Endometrial microvascular endothelial cells (primary cell): ENCODE data around the gene PHF2. TPM values are rescaled to one million over a fixed set of nuclear protein-coding genes. Genes with fewer than 3 reads are reported as not detected.
"Not testable (repeated sequence)": the region's sequence is repeated elsewhere in the genome, so short reads cannot be mapped to it uniquely, and the experiment has no call there.

Source experiments
- in situ Hi-C: cut with HindIII; loops from 2 replicates; pipeline ENCODE4 v1.10.0; 2017; ENCODE audit warnings: low sequenced_read_pairs, low pct_unique_long_range_greater_than_20kb; ENCODE audit errors: inconsistent ontology term
- total RNA-seq: library from RNA; depleted of rRNA; stranded (reverse); fragments of >200 nt; gene quantifications from one replicate; pipeline ENCODE4 v1.2.3, GENCODE V29; 2015; ENCODE audit errors: inconsistent ontology term

The PHF2 gene
- total RNA-seq, 1 donor from 2014 or later: 10.5 TPM

DNA sequence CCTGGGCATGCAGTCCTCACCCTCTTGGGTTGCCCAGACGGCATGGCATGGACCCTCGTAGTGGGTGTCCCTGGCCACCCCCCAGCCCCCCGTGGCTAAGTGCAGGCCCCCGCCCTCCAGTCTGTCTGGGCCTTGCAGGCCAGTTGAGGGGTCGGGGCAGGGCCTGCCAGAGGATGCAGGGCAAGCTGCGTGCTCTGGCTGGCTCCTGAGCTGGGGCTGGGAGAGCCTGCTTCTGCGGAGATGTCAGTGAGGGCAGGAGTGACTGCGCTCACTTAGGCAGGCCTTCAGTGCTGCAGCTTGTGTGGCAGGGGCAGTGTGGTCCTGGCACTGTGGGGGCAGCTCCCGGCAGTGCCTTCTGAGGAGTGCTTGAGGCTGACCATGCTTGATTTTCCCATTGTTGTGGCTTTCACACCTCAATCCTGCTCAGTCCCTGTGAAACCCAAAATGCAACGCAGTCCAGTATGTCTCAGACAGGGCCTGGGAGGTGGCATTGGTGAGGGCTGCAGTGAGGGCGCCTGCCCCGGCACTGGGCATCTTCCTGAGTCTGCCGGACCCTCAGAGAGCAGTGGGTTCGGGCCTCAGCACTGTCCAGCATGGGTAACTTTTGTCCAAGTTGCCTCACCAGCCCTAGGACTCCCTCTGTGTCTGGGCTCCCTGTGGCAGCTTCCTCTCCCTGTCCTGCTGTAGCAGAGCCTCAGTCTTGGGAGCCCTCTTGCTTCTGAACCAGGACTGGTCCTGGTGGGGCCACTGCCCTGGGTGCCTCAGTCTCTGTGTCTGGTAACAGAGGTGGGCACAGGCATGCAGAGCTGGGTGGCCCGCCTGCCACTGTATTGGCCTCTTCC is 93.0 kb downstream of the PHF2 start:
- in situ Hi-C loops: no loop called here

DNA sequence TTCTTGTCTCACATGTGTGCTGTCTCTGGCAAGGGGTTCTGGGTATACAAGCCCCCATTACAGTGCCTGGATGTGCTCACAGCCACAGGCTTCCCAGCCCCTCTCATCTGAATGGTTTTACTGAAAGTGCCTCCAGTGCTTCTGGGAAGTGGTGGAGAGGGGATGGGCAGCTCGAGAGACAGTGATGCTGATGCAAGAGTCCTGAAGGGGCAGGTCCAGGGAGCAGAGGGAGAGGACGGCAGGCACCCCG is 93.5 kb downstream of the PHF2 start:
- in situ Hi-C loops: no loop called here

DNA sequence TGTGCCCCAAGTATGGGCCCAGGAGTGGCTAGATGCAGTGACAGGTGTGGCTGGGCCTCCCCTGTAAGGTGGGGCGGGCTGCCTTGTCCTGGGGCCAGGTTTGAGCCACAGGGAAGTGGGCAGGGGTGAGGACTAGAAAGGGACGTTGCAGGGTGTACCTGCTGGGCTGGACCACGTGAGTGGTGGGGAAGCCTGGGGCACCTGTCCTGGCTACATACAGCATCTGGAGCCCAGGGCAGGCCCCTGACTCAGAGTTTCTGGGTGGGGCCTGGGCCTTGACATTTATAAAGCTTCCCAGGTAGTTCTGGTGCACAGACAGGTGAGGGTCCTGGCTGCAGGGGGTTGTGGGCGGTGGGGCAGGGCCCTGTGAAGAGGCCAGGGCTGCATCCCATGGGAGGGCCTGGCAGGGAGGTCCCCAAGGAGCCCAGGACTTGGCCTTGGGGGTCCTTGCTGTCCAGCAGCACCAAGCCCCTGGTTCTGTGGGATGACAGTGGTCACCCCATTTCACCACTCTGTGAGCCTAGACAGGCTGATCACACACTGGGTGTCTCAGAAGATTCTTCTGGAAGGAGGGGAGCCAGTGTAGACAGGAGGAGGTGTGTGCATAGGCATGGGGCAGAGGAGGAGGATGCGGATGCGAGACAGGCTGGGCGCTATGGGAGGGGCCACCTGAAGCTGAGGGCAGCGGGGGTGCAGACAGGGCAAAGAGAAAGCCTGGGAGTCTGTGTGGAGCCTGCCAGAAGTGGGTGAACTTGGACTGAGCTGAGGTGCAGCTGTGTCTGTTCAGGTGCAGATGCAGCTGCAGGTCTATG is 94.0 kb downstream of the PHF2 start:
- in situ Hi-C loops: no loop called here

DNA sequence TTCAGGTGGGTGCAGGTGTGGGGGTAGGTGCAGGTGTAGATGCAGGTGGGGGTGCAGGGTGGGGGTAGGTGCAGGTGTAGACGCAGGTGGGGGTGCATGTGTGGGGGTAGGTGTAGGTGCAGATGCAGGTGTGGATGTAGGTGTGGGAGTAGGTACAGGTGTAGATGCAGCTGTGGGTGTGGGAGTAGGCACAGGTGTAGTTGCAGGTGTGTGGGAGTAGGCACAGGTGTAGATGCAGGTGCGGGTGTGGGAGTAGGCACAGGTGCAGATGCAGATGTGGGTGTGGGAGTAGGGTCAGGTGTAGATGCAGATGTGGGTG is 94.6 kb downstream of the PHF2 start:
- in situ Hi-C loops: no loop called here

DNA sequence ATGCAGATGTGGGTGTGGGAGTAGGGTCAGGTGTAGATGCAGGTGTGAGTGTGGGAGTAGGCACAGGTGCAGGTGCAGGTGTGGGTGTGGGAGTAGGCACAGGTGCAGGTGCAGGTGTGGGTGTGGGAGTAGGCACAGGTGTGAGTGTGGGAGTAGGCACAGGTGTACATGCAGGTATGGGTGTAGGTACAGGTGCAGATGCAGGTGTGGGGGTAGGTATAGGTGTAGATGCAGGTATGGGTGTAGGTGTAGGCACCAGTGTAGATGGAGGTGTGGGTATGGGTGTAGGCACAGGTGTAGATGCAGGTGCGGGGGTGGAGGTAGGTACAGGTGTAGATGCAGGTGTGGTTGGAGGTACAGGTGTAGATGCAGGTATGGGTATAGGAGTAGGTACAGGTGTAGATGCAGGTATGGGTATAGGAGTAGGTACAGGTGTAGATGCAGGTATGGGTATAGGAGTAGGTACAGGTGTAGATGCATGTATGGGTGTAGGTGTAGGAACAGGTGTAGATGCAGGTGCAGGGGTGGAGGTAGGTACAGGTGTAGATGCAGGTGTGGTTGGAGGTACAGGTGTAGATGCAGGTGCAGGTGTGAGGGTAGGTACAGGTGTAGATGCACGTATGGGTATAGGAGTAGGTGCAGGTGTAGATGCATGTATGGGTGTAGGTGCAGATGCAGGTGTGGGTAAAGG is 96.1 kb downstream of the PHF2 start:
- in situ Hi-C loops: not testable (repeated sequence)

DNA sequence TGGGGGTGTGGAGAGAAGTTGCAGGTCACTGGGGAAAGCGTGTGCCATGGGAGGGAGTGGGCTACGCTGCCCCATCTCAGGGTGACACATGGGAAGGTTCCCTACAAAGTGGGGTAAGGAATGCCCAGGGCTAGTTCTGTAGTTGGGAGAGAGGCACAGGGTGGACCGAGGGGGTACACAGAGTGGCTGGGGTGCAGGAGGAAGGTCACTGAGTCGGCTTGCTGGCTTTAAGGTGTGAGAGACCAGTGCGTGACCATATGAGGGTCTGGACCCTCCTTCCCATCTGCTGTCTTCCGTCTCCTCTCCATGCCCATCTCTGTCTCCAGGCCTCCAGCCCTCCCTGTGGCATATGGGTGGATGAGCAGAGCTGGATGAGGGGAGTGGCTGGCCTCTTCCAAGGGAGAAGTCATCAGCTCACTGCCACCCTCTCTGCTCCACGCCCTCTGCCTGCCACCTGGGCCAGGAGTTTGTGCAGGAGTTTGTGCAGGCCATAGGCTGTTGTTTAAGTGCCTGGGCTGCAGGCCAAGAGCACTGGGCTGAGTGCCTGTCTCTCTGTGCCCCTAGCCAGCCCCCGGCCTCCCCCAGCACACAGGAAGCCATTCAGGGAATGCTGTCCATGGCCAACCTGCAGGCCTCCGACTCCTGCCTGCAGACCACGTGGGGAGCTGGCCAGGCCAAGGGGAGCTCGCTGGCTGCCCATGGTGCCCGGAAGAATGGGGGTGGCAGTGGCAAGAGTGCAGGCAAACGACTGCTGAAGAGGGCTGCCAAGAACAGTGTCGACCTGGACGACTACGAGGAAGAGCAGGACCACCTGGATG is 96.8 kb downstream of the PHF2 start:
- in situ Hi-C loops: no loop called here

DNA sequence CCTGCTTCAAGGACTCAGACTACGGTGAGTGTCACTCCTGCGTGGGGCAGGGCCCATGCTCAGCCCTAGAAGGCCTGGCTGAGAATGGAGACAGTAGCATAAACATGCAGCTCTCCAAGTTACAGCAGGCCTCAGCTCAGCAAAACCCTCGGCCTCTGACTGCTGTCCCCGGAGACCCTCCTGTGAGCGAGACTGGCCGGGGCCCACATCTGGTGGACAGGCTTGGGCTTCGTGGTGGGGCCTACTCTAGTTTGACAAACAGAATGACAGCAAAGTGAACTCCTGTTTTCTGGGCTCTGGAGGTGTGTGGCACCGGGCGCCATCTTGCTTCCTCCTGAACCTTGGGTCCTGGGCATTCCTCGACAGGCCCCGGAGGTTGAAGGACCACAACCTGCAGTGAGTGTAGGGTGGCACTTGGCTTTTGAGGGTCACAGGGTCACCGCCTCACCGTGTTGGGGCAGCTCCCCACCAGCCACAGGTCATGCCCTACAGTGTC is 97.5 kb downstream of the PHF2 start:
- in situ Hi-C loops: no loop called here

DNA sequence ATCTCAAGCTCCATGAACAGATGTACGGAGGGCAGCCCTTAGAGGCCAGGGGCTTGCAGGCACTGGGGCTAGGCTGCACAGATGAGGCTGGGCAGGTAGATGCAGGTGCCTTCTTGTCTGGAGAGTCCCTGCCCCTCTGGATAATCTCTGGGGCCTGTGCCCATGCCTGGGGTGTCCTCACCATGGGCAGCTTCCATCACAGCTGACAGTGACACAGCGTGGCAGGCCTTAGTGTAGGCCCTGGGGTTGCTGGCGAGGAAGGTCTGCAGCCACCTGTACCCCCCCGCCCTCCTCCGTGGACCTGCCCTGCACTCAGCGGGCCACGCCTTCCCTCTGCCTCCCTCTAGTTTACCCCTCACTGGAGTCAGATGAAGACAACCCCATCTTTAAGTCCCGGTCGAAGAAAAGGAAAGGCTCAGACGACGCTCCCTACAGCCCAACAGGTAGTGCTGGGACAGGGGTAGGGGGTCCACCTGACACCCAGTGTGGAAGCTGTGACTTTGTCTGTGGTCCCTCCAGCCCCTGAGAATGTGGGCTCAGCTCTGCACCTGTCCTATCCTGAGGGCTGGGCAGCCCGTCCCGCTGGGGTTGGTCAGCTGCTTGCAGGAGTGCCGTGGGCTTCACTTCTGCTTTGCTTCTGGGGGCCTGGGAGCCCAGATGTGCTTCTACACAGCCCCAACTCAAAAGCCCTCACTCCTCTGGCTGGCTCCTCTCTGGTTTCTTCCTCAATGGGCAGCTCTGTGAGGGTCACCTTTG is 98.4 kb downstream of the PHF2 start:
- in situ Hi-C loops: no loop called here

DNA sequence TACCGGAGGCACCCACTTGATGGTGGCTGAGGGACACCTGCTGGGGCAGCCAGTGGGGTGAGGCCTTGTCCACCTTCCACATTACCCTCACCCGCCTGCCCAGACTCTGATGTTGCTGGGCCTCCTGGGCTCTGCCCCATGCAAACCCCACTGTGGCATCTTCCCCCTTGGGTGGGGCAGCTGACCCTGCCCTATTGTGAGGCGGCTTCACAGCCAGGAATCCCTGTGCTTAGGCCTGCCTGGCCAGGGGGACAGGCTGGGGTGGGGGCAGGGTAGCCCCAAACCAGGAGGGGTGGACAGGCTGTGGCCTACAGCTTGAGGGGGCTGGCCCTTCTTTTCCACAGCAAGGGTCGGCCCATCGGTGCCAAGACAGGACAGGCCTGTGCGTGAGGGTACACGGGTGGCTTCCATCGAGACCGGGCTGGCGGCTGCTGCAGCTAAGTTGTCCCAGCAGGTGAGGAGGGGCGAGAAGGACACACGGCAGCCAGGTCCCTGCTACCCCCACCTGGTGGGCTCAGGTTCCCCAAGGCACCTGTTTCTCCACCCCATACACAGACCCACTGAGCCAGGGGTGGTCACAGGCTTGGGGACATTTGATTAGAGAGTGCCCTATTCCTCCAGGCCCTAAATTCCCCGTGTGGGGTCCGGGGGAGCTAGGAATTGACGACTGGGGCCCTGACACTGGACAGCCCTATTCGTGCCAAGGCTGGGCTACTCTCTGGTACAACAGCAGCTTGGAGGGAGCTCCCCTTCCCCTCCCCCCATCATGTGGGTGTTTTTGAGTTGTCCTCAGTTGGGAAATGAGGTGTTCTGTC is 99.2 kb downstream of the PHF2 start:
- in situ Hi-C loops: no loop called here

DNA sequence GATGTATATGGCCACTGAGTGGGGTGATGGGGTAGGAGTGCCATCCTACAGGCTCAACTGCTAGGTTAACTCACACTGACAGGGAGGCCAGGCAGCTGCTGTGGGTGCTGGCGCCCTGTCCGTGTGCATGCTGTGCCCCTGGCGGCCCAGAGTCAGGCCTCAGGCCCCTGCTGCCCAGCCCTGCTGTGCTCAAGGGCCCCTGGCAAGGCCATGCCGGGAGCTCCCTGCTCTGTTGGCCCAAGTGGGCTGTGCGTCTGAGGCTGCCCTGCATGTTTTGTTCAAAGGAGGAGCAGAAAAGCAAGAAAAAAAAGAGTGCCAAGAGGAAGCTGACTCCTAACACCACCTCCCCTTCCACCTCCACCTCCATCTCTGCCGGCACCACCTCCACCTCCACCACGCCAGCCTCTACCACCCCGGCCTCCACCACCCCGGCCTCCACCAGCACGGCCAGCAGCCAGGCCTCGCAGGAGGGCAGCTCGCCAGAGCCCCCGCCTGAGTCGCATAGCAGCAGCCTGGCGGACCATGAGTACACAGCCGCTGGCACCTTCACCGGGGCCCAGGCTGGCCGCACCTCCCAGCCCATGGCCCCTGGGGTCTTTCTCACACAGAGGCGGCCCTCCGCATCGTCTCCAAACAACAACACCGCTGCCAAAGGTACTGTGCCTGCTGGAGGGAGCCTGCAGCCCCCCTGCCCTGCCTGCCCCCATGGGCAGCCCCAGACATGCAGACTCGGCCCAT is 100.1 kb downstream of the PHF2 start:
- in situ Hi-C loops: no loop called here

DNA sequence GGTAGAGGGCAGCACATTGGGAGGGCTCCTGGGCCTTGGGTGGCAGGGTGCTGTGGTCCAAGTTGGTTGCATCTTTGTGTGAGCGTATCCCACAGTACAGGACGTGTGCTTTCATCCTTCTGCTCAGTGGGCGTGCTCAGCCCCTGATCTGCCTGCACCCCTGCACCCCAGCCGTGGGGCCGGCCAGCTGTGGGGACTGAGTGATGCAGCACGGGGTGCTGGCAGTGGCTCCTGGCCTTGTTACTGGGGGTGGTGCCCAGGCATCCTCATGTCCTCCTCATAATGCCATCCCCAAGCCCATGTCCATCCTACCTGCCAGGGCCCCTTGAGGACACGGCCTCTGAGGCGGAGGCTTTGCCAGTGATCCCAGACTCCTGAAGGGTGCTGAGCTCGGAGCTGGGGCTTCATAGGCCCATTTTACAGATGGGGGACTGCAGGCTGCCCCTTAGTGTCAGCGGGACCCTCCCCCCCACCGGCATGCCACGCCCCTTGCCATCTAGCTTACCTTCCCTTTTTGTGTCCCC is 100.7 kb downstream of the PHF2 start:
- in situ Hi-C loops: no loop called here

DNA sequence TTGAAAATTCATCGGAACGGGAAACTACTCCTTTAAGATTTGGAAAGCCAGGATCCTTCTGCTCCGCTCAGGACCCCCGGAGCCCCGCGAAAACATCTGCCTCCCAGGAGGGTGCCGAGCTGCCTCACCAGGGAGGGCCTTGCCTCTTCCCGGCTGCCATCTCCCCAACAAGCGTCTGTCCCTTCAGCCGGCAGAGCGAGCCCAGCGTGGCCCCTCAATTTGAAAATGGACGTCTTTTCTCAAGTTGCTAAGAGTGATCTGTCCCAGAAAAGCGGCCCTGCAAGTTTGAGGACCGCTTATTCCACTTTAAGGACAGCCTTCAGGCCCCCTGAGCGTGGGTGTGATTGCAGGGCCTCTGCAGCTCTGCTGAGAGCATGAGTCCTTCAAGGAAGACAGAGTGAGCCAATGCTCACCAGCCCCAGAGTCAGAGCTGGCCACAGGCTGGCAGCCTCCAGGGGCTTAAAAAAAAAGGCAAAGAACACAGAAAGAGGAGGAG is 101.3 kb downstream of the PHF2 start:
- in situ Hi-C loops: no loop called here

DNA sequence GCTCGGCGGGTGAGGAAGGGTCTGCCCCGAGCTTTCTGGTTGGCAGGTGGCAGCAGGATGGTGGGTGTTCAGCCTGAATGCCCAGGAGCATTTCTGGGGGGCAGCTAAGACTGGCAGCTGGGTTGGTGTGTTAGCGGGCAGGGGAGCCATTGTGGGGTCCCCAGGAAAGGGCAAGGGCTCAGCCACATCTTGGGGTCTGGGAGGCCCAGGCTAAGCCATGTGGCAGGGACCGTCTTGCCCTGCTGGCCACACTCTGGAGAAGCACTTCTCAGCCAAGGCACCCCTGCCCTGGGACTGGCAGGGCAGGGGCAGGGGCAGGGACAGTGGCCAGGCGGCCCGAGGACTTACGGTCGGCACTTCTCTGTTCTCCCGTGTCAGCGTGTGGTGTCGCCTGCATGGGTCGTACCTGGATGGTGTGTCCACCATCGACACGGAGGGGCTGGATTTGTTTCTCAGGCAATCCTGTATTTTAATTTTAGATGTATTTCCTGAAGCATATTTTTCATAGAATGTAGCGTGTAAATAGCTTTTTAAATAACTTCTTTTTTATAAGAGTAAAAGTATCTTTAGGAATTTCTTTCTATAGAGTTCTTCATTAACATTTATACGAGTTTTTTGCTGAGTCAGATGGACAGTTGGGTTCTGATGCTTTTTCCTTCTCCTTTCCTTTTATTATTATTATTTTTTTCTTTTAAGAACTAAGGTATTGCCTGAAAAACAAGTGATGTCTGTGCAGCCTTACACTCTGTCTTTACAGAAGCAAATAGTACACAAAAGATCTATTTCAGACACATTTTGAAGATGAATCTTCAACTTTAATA is 102.0 kb downstream of the PHF2 start:
- in situ Hi-C loops: no loop called here

DNA sequence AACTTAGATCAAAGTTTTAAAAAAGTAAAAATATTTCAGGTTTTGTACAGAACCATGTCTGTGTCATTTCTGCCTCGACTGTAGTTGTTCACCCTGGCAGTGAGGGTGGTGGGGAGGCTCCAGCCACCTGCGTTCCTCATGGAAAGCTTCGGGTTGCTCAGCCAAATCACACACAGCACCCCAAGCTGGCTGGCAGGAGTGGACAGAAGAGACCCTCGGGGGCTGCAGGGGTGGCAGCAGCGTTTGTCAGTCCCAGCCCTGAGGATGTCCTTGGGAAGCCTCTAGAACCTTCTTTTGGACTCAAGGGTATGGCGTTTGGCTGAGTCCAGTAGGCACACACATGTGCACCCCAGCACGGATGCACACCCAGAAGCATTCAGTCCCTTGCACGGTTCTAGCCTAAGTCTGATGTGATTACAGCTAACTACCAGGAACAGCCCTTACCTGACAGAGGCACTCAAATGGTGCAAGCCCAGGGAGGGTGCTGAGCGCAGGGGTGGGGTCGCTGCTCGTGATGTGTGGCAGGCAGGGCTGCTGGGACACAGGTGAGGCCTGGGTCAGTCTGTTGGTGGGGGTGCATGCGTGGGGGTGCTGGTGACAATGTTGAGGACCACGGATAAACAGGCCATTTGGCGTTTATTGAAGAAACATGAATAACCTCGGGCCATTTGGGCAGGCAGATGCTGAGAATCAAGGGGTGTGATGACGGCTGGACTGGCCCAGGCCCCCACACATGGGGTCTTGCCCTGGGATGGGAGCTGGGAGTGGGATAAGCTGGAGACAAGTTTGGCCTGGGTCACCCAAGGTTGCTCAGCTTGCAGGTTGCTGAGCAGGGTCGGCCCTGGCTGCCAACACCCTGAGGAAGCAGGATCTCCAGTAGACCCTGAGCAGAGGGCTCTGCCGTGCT is 103.4 kb downstream of the PHF2 start:
- in situ Hi-C loops: no loop called here
